Fibroblast of lung (primary cell): ENCODE measurements around the gene SYT17.

Experiments
- CTCF ChIP-seq, 2 donors: IDR thresholded peaks in 1 of 2; conservative IDR thresholded peaks in 1 of 2; 1 replicate in 1 of 2; 2 replicates in 1 of 2; pipeline ENCODE4 v1.5.1; 2011 to 2012; ENCODE audit warnings: low read length in 2 of 2, control low read depth in 1 of 2, inconsistent platforms in 1 of 2, low read depth in 1 of 2, mild to moderate bottlenecking in 1 of 2
- EZH2 ChIP-seq: IDR thresholded peaks from 2 replicates; pipeline ENCODE4 v1.5.1; 2012; ENCODE audit warnings: low read length, control low read depth, mild to moderate bottlenecking; ENCODE audit errors: missing control alignments

GRCh38 chr16:19215705-19216104, 47.7 kb downstream of the SYT17 start:
- TF ChIP-seq CTCF (conservative IDR thresholded peaks at IDR 0.05 in 1 of 2, IDR thresholded peaks at IDR 0.05 in 1 of 2; ENCODE audit: low read depth in 1 of 2, low read length in 2 of 2) (no peak), EZH2 (no peak)
